ENCODE data around the gene MUC4.
"Not testable (repeated sequence)": the region's sequence is repeated elsewhere in the genome, so short reads cannot be mapped to it uniquely, and the experiment has no call there.

The MUC4 gene

DNA sequence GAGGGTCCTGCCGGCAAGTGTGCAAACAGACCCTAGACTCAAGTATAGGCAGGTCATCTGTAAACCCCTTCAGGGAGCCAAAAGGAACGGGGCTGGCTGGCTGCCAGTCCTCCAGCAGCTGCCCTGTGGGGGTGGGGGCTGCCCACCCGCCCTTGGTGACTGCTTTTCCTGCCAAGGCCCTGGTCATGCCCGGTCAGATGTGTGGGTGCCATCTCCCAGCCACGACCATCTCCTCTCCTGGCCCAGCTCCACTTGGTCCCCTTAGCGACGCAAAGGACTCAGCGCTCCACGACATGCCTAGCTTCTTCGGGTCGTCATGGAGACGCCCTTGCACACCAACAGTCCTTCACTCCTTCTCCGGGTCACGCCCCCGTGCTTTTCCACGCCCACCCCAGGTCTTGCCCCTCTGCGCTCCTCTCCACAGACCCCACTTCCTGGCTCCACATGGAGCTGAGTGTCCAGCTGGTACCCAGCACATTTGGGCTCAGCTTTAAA, 2.4 kb downstream of the MUC4 start:
- DNase-seq = no peak

DNA sequence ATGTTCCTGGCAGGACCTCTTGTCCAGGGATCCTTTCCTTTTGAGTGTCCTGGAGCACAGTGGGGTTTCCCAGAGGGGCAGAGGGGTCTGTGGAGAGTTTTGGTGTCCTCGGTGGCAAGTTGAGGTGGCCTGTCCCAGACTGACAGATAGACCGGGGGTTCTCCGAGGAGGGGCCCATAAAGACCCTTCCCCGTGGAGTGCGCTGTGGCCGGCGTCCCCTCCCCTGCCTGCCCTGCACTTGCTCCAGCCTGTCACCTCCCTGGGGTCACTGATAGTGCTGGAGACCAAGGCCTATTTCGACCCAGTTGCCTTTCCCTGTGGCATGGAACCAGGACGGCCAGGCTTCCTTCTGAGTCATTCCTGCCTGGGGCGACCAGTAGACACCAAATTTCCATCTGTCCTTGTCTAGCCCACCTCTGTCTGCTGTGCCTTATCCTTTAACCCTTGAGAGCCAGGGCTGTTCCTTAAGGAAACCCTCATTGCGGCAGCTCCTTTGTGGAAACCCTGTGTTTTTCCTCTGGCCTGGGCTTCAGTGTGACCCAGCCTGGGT, 2.9 kb downstream of the MUC4 start:
- DNase-seq = no peak

DNA sequence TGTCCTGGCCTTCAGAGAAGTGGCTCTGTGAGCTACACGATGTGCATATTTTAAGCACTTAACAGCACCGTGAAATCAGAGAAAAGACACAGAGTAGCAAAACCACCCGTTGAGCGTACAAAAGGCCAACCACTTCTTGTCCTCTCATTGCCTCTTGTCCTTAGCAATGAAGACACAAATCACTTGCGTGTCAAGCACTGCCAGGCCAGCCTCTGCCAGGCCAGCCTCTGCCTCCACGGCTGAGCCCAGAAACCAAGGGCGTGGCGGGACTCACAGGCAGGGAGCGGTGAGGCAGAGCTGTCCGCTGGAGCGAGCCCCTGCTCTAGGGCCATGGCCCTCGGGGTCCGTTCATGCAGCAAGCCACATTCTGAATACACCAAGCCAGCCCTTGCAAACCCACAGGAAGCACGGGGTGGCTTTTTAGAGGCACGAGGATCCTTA, 4.0 kb downstream of the MUC4 start:
- no peak for DNase-seq

DNA sequence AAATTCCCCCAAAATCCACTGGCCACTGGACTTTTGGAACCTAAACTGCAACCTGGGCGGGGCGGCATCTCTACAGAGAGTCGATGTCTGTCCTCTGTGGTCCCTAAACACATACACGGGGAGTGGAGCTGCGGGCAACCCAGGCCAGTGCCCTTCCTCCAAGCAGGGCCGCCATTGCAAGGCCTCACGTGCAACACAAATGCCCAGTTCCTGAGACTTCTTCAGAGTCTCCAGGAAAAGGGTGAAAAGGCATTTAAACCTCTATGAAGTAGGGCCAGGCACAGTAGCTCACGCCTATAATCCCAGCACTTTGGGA, 4.9 kb downstream of the MUC4 start:
- DNase-seq = no peak

DNA sequence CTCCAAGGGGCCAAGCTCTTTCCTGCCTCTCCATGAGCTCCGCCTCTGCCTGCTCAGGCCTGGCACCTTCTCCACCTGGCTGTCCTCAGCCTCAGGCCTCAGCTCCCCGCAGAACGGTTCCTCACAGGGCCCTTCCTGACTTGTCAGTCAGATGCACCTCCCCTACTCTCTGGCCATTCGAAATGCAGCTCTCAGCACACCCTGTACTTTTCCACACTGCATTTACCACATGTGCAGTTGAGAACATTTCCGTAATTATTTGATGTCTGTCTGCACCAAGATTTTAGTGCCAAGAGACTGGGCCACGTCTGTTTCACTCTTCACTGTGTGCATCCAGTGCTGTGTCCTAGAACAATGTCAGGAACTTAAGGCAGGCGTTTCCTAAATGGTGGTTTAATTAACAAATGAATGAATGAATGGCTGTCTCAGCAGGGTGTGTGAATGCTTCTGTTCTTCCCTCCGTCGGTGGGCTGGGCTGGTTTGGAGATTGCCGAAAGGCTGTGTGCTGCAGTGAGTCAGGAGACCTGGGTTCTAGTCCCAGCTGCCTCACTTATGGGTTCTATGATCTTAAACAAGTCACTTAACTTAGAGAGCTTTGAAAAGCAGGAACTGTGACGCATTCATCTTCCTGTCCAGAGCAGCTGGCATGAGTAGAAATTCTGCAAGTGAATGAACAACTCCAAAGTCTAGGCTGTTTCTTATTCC, 5.4 kb downstream of the MUC4 start:
- no peak for DNase-seq

DNA sequence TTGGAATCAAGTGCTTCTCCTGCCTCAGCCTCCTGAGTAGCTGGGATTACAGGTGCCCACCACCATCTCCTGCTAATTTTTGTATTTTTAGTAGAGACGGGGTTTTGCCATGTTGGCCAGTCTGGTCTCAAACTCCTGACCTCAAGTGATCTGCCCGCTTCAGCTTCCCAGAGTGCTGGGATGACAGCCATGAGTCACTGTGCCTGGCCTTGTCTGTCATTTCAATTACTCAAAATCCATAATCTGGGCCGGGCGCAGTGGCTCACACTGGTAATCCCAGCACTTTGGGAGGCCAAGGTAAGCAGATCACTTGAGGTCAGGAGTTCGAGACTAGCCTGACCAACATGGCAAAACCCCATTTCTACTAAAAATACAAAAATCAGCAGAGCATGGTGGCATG, 6.1 kb downstream of the MUC4 start:
- DNase-seq = not testable (repeated sequence)

DNA sequence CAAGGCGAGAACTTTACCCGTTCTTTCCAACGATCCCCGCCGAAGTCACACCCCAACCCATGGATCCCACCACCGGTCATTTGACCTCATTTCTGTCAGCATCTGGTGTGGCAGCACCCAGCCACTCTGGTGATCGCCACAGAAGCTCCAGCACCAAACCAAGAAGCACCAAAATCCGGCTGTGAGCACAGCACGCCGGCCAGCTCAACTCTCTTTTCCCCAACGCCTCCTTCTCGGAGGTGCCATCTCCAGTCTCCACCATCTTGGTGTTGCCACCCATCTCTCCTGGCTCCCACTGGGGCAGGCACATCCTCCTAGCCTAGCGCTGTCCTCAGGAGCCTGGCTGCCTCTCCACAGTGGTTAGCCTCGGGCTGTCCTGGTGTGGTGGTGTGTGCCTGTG, 6.5 kb downstream of the MUC4 start:
- DNase-seq = no peak

DNA sequence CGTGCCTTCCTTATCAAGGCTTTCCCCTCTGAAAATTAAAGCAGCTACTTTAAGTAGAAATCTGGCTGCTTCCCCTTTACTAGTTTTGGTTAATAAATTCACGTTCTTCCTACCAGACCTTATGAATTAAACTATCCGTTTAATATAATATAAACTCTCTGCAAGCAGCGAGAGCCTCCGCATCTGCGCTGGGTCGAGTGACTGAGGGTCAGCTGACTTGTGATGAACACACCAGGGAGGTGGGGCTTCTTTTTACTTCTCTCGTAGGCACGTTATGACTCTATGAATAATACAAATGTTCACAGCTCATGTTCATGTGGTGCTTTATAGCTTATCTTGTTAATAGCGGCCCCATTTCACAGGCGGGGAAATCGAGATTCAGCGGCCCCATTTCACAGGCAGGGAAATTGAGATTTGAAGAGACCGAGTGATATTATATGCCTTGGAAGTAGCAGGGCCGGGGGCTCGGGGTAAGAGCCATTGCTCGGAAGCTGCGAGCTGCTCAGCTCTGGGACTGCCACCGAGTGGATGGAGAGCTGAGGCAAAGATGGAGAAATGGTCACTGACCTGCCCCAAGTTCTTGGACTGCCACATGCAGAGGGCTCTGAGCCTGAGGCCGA, 8.3 kb downstream of the MUC4 start:
- no peak for DNase-seq

DNA sequence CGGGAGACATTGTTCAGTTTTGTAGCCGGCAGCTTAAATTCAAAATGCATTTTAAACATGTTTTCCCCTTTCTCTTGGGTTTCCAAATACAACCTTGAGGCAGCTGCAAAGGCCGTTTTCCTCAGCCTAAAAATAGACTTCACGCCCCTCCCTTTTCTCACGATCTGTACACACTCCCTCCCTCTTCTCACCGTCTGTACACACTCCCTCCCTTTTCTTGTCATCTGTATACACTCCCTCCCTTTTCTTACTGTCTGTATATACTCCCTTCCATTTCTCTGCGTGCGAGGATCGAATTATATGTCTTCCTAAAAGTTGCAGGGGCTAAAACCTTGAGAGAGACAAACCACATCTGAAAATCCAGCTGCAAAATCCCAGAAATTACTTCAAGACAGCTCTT, 8.9 kb downstream of the MUC4 start:
- DNase-seq = no peak

DNA sequence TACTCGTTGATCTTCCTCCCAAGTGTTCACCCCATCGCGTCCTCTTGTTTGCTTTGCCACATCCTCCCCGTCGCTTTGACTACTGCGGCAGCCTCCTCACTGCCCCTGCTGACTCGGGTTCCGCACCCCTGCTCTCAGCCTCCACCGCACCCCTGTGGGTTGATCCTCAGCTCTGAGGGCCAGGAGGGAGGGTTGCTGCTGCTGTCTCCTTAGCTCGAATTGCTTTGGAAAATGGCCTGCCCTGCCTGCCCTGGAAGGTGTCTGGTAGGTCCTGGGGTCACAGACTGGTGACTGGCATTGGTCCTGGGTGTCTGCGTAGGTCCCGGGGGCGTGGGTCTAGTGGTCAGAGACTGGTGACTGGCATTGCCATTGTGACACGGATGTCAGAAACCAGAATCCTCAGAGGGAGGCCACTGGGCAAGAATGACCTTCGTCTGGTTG, 9.4 kb downstream of the MUC4 start:
- no peak for DNase-seq

DNA sequence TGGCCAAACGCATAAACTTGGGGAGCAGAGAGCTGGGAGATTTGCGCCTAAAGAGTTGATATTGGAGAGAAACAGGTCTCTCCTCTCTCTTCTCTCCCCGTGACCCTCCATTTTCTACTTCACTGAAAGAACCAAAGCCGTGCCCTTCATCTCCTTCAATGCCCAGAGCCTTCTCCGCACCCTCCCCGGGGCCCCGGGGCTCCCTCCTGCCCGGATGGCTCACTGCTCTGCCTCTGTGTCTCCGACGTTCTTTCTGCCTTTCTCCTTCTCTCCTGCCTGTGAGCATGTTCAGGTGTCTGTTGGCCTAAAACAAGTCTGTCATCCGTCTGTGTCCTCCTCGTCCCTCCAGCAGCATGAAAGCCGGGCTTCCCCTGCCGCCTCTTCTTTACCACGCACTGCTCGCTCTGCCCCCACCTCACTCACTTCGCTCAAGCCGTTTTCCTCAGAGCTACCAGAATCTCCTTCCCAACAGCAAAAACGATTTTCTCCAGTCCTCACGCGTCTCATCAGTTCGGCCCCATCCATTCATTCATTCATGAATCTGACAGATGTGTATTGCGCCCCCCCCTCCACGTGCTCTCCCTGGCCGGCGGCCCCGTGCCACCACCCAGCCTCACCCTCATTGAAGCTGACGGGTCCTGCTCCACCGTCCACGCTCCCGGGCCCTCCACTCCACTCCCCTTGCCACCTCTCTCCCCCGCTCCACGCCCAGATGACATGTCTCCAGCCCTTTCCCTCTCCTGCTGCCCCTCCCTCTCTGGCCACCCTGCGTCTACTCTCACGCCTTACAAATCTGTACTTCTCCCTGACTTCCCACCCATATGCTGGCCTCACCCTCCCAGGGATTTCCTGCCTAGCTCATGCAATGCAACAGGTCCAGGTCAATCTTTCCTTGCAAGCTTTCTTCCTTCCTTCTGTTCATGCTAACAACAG, 10.2 kb downstream of the MUC4 start:
- DNase-seq = no peak

DNA sequence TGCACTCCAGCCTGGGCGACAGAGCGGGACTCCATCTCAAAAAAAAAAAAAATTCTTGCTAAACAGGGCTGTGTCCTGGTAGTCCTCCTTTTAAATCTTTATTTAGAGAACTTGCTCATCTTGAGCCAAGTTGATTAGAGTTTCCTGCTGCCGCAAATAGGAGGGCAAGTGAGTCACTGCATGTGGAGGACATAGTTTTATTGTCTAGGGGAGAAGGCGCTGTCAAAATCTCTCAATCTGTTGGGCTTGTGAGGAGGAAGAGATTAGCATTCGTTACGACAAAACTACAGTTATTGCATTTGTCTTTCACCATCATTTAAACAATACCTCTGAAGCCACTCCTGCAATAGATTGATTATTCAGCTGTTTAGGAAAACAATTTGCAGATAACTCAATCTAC, 11.5 kb downstream of the MUC4 start:
- DNase-seq = no peak

DNA sequence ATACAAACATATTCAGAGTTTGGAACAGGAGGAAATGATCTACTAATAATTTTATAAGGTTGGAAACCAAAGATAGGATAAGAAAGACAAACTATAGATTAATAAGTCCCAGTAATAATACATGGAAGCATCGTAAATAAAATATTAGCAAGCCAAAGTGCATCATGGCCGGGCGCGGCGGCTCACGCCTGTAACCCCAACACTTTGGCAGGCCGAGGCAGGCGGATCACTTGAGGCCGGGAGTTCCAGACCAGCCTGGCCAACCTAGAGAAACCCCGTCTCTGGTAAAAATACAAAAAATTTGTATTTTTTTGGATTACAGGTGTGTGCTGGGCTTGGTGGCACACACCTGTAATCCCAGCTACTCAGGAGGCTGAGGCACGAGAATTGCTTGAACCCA, 14.9 kb downstream of the MUC4 start:
- no peak for DNase-seq

DNA sequence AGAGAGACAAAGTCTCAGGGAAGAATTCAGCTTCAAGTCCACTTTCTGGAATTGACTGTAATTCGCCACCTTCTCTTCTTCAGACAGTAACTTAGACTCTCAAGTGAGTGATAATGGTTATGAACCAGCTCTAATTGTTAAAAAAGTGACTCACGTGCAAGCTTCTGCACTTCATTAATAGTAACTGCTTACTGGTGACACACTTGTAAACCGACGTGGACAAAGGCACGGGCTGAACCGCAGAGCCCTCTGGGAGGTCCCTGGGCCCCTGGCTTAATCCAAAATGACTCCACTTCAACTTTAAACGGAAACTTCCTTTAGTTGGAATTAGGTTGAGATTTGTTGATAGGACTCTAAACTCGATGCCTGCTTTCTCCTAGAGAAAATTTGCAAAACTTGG, 17.0 kb downstream of the MUC4 start:
- no peak for DNase-seq

DNA sequence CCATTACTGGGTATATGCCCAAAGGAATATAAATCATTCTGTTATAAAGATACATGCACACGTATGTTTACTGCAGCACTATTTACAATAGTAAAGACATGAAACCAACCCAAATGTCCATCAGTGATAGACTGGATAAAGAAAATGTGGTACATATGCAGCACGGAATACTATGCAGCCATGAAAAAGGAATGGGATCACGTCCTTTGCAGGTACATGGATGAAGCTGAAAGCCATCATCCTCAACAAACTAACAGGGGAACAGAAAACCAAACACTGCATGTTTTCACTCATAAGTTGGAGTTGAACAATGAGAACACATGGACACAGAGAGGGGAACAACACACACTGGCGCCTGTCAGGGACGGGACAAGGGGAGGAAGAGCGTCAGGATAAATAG, 19.1 kb downstream of the MUC4 start:
- DNase-seq = not testable (repeated sequence)

DNA sequence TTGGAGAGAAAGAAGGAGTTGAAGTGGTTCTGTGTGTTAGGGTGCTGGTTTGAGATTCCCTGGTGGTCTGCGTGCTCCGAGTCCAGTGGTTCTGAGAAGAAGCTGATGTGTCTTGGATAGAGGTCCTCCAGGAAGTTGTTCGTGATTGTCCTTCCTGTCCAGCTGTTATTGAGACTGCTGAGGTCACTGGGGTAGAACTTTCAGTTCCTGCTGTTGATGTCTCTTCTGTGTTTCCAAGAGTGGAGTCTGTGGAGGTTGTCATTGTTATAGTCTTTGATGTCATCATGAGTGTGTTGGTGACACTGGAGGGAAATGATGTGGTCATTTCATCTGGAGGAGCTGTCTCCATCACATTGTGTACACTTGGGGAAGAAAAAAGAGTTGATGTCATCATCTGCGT, 20.8 kb downstream of the MUC4 start:
- no peak for DNase-seq

DNA sequence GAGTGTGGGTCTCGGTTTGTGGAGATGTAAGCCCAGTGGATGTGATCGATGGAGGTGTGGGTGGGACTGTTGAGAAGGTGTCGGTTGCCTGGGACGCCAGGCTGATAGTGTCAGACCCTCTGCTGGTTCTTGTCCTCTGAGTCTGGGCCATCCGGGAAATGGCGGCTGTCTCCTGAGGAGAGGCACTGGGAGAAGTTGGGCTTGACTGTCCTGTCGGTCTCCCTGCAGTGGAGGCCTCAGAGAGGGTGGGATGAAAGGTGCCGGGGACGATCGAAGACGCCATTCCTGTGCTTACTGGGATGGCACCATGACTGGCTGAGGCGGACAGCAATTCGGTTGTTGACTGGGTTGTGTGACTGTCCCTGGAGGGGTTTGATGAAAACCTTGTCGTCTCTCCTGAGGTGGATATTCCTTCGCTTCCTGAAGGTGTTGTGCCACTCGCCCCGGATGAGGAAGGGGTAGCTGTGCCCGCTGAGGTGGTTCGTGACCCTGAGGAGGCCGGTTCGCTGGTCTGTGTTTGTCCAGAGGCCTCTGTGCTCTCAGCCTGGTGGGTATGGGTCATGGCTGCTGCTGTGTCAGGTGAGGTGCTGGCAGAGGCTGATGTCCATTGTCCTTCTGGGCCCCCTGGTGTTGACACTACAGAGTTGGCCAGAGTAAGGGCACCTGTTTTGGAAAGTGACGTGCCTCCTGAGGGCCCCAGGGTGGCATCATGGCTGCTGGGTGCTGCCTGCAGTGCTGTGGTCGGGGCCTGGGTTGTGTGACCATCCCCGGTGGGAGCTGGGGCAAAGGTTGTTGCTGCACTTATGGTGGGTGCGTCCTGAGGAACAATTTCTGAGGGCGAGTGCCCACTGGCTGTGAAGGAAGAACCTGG, 22.8 kb downstream of the MUC4 start:
- DNase-seq = no peak

DNA sequence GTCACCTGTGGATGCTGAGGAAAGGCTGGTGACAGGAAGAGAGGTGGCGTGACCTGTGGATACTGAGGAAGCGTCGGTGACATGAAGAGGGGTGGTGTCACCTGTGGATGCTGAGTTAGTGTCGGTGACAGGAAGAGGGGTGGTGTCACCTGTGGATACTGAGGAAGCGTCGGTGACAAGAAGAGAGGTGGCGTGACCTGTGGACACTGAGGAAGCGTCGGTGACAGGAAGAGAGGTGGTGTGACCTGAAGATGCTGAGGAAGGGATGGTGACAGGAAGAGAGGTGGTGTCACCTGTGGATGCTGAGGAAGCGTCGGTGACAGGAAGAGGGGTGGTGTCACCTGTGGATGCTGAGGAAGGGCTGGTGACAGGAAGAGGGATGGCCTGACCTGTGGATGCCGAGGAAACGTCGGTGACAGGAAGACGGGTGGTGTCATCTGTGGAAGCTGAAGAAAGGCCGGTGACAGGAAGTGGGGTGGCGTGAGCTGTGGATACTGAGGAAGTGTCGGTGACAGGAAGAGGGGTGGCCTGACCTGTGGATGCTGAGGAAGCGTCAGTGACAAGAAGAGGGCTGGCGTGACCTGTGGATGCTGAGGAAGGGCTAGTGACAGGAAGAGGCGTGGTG, 25.8 kb downstream of the MUC4 start:
- DNase-seq = not testable (repeated sequence)

DNA sequence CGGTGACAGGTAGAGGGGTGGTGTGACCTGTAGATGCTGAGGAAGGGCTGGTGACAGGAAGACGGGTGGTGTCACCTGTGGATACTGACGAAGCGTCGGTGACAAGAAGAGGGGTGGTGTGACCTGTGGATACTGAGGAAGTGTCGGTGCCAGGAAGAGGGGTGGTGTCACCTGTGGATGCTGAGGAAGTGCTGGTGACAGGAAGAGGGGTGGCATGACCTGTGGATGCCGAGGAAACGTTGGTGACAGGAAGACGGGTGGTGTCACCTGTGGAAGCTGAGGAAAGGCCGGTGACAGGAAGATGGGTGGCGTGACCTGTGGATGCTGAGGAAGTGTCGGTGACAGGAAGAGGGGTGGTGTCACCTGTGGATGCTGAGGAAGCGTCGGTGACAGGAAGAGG, 27.7 kb downstream of the MUC4 start:
- not testable (repeated sequence) for DNase-seq

DNA sequence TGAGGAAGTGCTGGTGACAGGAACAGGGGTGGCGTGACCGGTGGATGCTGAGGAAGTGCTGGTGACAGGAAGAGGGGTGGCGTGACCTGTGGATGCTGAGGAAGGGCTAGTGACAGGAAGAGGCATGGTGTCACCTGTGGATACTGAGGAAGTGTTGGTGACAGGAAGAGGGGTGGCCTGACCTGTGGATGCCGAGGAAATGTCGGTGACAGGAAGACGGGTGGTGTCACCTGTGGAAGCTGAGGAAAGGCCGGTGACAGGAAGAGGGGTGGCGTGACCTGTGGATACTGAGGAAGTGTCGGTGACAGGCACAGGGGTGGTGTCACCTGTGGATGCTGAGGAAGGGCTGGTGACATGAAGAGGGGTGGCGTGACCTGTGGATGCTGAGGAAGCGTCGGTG, 30.5 kb downstream of the MUC4 start:
- not testable (repeated sequence) for DNase-seq

DNA sequence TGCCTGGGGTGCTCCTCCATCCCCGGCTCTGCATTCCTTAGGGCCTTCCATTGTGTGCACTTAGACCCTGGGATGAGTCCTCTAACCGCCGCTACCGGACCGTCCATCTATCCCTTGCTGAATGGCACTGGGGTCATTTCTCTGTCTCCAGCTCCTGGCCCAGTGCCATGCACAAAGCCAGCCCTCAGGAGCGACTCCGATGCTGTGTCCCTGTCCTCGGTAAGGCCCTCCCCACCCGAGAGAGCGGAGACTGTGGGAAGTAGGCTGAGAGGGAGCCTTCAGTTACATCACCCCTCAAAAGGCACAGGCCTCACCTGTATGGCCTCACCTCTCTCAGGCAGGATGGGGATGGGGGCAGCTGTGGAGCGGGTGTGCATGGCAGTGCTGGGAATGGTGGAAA, 33.8 kb downstream of the MUC4 start:
- no peak for DNase-seq

DNA sequence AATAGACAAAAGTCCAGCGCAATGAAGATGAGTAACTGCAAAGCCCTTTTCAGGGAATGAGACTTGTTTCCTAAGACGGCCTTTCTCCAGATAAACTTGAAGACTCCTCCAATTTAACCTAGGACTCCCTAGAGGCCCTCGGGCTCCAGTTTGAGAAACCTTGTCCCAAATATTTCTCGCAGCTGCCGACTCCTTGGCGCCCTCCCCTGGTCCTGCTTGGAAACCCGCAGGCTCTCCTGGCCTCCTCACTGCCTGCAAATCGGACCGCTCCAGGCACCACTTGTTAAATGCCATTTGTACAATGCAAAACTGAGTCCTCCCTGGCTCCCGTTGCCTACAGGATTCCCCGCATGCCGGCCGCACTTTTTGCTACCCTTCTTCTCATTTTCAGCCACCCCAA, 36.8 kb downstream of the MUC4 start:
- peak; percentile 22 for DNase-seq
